ENCODE measurements around the gene PTTG1IP.

The PTTG1IP gene

GRCh38 chr21:44850905-44851657 is 22.4 kb downstream of the PTTG1IP start:
- H4K20me1 ChIP-seq (ENCODE audit: insufficient read depth, low read length) = no peaks in the 10 kb centered on the region
- no peak overlapping the region for H3K4me2 ChIP-seq (ENCODE audit: low read length)
- H3K79me2 ChIP-seq (ENCODE audit: insufficient read depth, low read length) = no peaks in the 10 kb centered on the region
- no peak overlapping the region for H3K27ac ChIP-seq (ENCODE audit: low read depth, low read length, poor library complexity, severe bottlenecking)
- no peaks in the 10 kb centered on the region for H3K9me2 ChIP-seq (ENCODE audit: low read depth, low read length)
- no peak overlapping the region for H2AFZ ChIP-seq (ENCODE audit: low read length)
- H3K27me3 ChIP-seq (ENCODE audit: insufficient read depth, low read length) = no peaks in the 10 kb centered on the region; the same call in 1 of the 2 replicates
- no peak overlapping the region for H3K9ac ChIP-seq (ENCODE audit: low read length)
- H3K36me3 ChIP-seq (ENCODE audit: insufficient read depth, low read length) = peaks cover 52% of the 10 kb centered on the region
- no peak overlapping the region for H3K4me3 ChIP-seq (ENCODE audit: low read depth, low read length, poor library complexity, severe bottlenecking)
- H3F3A ChIP-seq (ENCODE audit: insufficient read depth, low read length) = no peaks in the 10 kb centered on the region
- TF ChIP-seq CTCF (IDR thresholded peaks at IDR 0.05; ENCODE audit: low read length) (no peak), EZH2 (IDR thresholded peaks at IDR 0.05; ENCODE audit: borderline replicate concordance, low read length) (no peak)
- H3K4me1 ChIP-seq (ENCODE audit: insufficient read depth, low read length, severe bottlenecking) = peaks cover 5% of the 10 kb centered on the region
- no peaks in the 10 kb centered on the region for H3K9me3 ChIP-seq (ENCODE audit: low read length)

GRCh38 chr21:44850208-44850800 is 23.2 kb downstream of the PTTG1IP start:
- H3K36me3 ChIP-seq (ENCODE audit: insufficient read depth, low read length) = peaks cover 44% of the 10 kb centered on the region
- H3K27ac ChIP-seq (ENCODE audit: low read depth, low read length, poor library complexity, severe bottlenecking) = no peak overlapping the region
- no peak overlapping the region for H3K9ac ChIP-seq (ENCODE audit: low read length)
- no peaks in the 10 kb centered on the region; the same call in 1 of the 2 replicates for H3K27me3 ChIP-seq (ENCODE audit: insufficient read depth, low read length)
- H3K9me2 ChIP-seq (ENCODE audit: low read depth, low read length) = no peaks in the 10 kb centered on the region
- TF ChIP-seq EZH2 (IDR thresholded peaks at IDR 0.05; ENCODE audit: borderline replicate concordance, low read length) (no peak), CTCF (IDR thresholded peaks at IDR 0.05; ENCODE audit: low read length) (no peak)
- H2AFZ ChIP-seq (ENCODE audit: low read length) = no peak overlapping the region
- no peaks in the 10 kb centered on the region for H3F3A ChIP-seq (ENCODE audit: insufficient read depth, low read length)
- peaks cover 12% of the 10 kb centered on the region for H3K4me1 ChIP-seq (ENCODE audit: insufficient read depth, low read length, severe bottlenecking)
- no peak overlapping the region for H3K4me3 ChIP-seq (ENCODE audit: low read depth, low read length, poor library complexity, severe bottlenecking)
- no peaks in the 10 kb centered on the region for H3K79me2 ChIP-seq (ENCODE audit: insufficient read depth, low read length)
- no peak overlapping the region for H3K4me2 ChIP-seq (ENCODE audit: low read length)
- H3K9me3 ChIP-seq (ENCODE audit: low read length) = no peaks in the 10 kb centered on the region
- no peaks in the 10 kb centered on the region for H4K20me1 ChIP-seq (ENCODE audit: insufficient read depth, low read length)

GRCh38 chr21:44849616-44850130 is 23.8 kb downstream of the PTTG1IP start:
- no peaks in the 10 kb centered on the region for H4K20me1 ChIP-seq (ENCODE audit: insufficient read depth, low read length)
- no peaks in the 10 kb centered on the region for H3K9me3 ChIP-seq (ENCODE audit: low read length)
- no peaks in the 10 kb centered on the region; the same call in 1 of the 2 replicates for H3K27me3 ChIP-seq (ENCODE audit: insufficient read depth, low read length)
- no peaks in the 10 kb centered on the region for H3F3A ChIP-seq (ENCODE audit: insufficient read depth, low read length)
- no peak overlapping the region for H3K27ac ChIP-seq (ENCODE audit: low read depth, low read length, poor library complexity, severe bottlenecking)
- H3K79me2 ChIP-seq (ENCODE audit: insufficient read depth, low read length) = no peaks in the 10 kb centered on the region
- peaks cover 12% of the 10 kb centered on the region for H3K4me1 ChIP-seq (ENCODE audit: insufficient read depth, low read length, severe bottlenecking)
- H3K9me2 ChIP-seq (ENCODE audit: low read depth, low read length) = no peaks in the 10 kb centered on the region
- no peak overlapping the region for H2AFZ ChIP-seq (ENCODE audit: low read length)
- no peak overlapping the region for H3K4me3 ChIP-seq (ENCODE audit: low read depth, low read length, poor library complexity, severe bottlenecking)
- TF ChIP-seq CTCF (IDR thresholded peaks at IDR 0.05; ENCODE audit: low read length) (no peak), EZH2 (IDR thresholded peaks at IDR 0.05; ENCODE audit: borderline replicate concordance, low read length) (no peak)
- H3K9ac ChIP-seq (ENCODE audit: low read length) = no peak overlapping the region
- no peak overlapping the region for H3K4me2 ChIP-seq (ENCODE audit: low read length)
- peaks cover 38% of the 10 kb centered on the region for H3K36me3 ChIP-seq (ENCODE audit: insufficient read depth, low read length)

Data from OCI-LY1 (cell line).